Endothelial cell of umbilical vein (primary cell): ENCODE results near the gene DESI2. TPM values are rescaled to one million over a fixed set of nuclear protein-coding genes. Genes with fewer than 3 reads are reported as not detected.
A peak's percentile ranks its signal among the peaks of the same experiment; 100 is the strongest.

Experiments
- BruUV-seq: library from RNA; stranded (reverse); fragments of 400-500 nt; replicated peaks from 2 replicates; lab custom pipeline; 2021; lab: Mats Ljungman, UMichigan
- CTCF ChIA-PET: fragments of 300-600, 350-600 bp; sonication (Branson Sonifier 250); formaldehyde crosslinking; loops from one replicate; lab custom pipeline; 2021; ENCODE audit warnings: antibody characterized with exemption, inconsistent platforms; lab: Charles Lee
- POLR2A ChIA-PET: fragments of 300-600, 350-600 bp; sonication (Branson Sonifier 250); formaldehyde crosslinking; loops from one replicate; lab custom pipeline; 2021; ENCODE audit warnings: antibody characterized with exemption, inconsistent platforms; lab: Charles Lee
- DNase-seq: peaks from one replicate; pipeline ENCODE4 v3.0.0-alpha.2; 2011; ENCODE audit warnings: low read depth, low spot score
- FAIRE-seq: peaks from 2 replicates; lab custom pipeline; 2011; peaks lifted over from hg19 to GRCh38; lab: Jason Lieb, UNC
- H2AFZ ChIP-seq: 2 replicates; pipeline ENCODE4 v1.6.0; 2012; ENCODE audit warnings: low read depth, low read length, control low read depth, inconsistent platforms
- H3K27ac ChIP-seq: 2 replicates; pipeline ENCODE4 v1.5.1; 2011; ENCODE audit warnings: low read depth, mild to moderate bottlenecking, control low read depth, low read length, moderate library complexity; ENCODE audit not compliant: insufficient read depth
- H3K27me3 ChIP-seq, 2 experiments: 2 replicates each; pipeline versions ENCODE4 v1.6.0 to v1.6.1; 2011; ENCODE audit warnings: low read length in 2 of 2, mixed read lengths in 1 of 2; ENCODE audit not compliant: control insufficient read depth in 2 of 2, insufficient read depth in 2 of 2
- H3K36me3 ChIP-seq, 2 experiments: 2 replicates in 1 of 2; 3 replicates in 1 of 2; pipeline ENCODE4 v1.5.1; 2011; ENCODE audit warnings: low read length in 2 of 2, mild to moderate bottlenecking in 1 of 2, moderate library complexity in 1 of 2; ENCODE audit not compliant: control insufficient read depth in 2 of 2, insufficient read depth in 2 of 2; ENCODE audit errors: extremely low read depth in 1 of 2
- H3K4me1 ChIP-seq: 3 replicates; pipeline ENCODE4 v1.5.1; 2011; ENCODE audit warnings: mild to moderate bottlenecking, low read length; ENCODE audit not compliant: control insufficient read depth, insufficient read depth; ENCODE audit errors: extremely low read depth
- H3K4me2 ChIP-seq: 2 replicates; pipeline ENCODE4 v1.6.1; 2011; ENCODE audit warnings: low read length, control low read depth, mixed read lengths; ENCODE audit not compliant: insufficient read depth
- H3K4me3 ChIP-seq, 3 experiments: fragments of 200-600 bp in 1 of 3; sonication (generic), shearing (Covaris generic) in 1 of 3; replicated peaks in 1 of 3; 2 replicates each; pipeline ENCODE4 v1.5.1; 2011 to 2016; ENCODE audit warnings: control low read depth in 3 of 3, low read length in 3 of 3, mild to moderate bottlenecking in 2 of 3, inconsistent platforms in 1 of 3, low read depth in 1 of 3, moderate library complexity in 1 of 3; ENCODE audit not compliant: insufficient read depth in 1 of 3
- H3K79me2 ChIP-seq: 2 replicates; pipeline ENCODE4 v1.6.0; 2012; ENCODE audit warnings: low read length, inconsistent platforms; ENCODE audit not compliant: control insufficient read depth, insufficient read depth
- H3K9ac ChIP-seq: replicated peaks from 2 replicates; pipeline ENCODE3; 2011; ENCODE audit warnings: low read length, control low read depth; ENCODE audit not compliant: insufficient read depth; ENCODE audit errors: extremely low read depth
- H3K9me1 ChIP-seq: replicated peaks from 3 replicates; pipeline ENCODE4 v1.6.0; 2011; ENCODE audit warnings: mild to moderate bottlenecking, low read length; ENCODE audit not compliant: control insufficient read depth, insufficient read depth; ENCODE audit errors: extremely low read depth
- H3K9me3 ChIP-seq: replicated peaks from 2 replicates; pipeline ENCODE4 v1.5.1; 2012; ENCODE audit warnings: low read length, inconsistent platforms; ENCODE audit not compliant: control insufficient read depth, insufficient read depth
- H4K20me1 ChIP-seq: replicated peaks from 2 replicates; pipeline ENCODE3; 2011; ENCODE audit warnings: mild to moderate bottlenecking, low read length; ENCODE audit not compliant: control insufficient read depth, insufficient read depth; ENCODE audit errors: extremely low read depth
- EZH2 ChIP-seq: IDR thresholded peaks from 2 replicates; pipeline ENCODE4 v1.6.1; 2012; ENCODE audit warnings: borderline replicate concordance, low read depth, mild to moderate bottlenecking, moderate library complexity, low read length, inconsistent platforms; ENCODE audit not compliant: severe bottlenecking
- GATA2 ChIP-seq: IDR thresholded peaks from 2 replicates; pipeline ENCODE4 v1.7.0; 2011; ENCODE audit warnings: low read depth, mild to moderate bottlenecking, moderate library complexity, mixed read lengths, low read length; ENCODE audit not compliant: insufficient read length, insufficient read depth
- MYC ChIP-seq: IDR thresholded peaks from one replicate; pipeline ENCODE4 v1.6.1; 2011; ENCODE audit warnings: mild to moderate bottlenecking, low read depth, low read length
- POLR2AphosphoS5 ChIP-seq: IDR thresholded peaks from 2 replicates; pipeline ENCODE4 v1.6.1; 2012; ENCODE audit warnings: low read depth, mild to moderate bottlenecking, control low read depth, low read length, moderate library complexity; ENCODE audit not compliant: insufficient read depth
- dilution Hi-C: fragments of 300-500 bp; cut with MboI; formaldehyde crosslinking; loops from one replicate; pipeline ENCODE4 v1.15.0; 2019; ENCODE audit warnings: low sequenced_read_pairs; ENCODE audit not compliant: extremely low pct_ligation_motif_present
- intact Hi-C: fragments of 100-400 bp; cut with micrococcal nuclease; formaldehyde crosslinking; loops from one replicate; pipeline ENCODE4 v1.10.0; 2022
- polyA plus RNA-seq, 4 experiments: library from polyadenylated mRNA; depleted of rRNA in 3 of 4; stranded (reverse) in 3 of 4; unstranded in 1 of 4; fragments of >200 nt; gene quantifications; 2 replicates each; pipeline versions ENCODE4 v1.2.1 to v1.2.3, GENCODE V29; 2011 to 2012; ENCODE audit warnings: missing spikeins in 1 of 4
- total RNA-seq: library from RNA; stranded (reverse); gene quantifications from 2 replicates; pipeline ENCODE4 v1.2.3, GENCODE V29; 2021

DESI2 gene
- total and polyA plus RNA-seq, 2 donors (not counting 3 experiments of a cell fraction or from before 2014, with no cell fraction given), result 22.9 to 37.2 TPM

DNA sequence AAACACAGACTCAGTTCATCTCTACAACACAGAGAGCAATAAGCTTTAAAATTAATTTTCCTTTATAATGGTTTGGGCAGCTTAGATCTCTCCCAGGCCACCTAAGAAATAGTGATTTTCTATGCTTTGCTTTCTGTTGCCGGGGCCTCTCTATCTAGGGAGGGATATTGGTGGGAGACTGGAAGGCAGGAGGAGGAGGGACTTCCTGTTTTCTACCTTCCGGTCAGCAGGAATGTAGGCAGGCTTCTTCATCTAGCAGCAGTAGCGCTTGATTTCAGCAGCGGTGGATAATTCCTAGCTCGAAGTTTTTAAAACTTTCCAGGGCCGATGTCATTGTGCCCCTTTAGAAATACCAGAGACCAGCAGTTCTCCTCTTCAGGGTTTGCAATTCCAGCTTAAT is 5.1 kb upstream of the DESI2 start:
- CTCF ChIA-PET, result interaction anchor here (0.9 to 1.2 kb wide), 2 partner anchors 11 to 149 kb away, joined by 3 to 5 read pairs; no protein-coding TSS in a partner anchor
- POLR2A ChIA-PET, result no interaction called here
- H3K79me2 ChIP-seq, result no peaks in the 10 kb centered on the region
- dilution Hi-C loops (no loop called here), intact Hi-C loops (no loop called here)
- no TSS peak for BruUV-seq
- H3K27ac ChIP-seq, result no peak overlapping the region
- no peak for DNase-seq
- peak overlapping the region; percentile 23 for H2AFZ ChIP-seq
- no peak overlapping the region for H3K4me3 ChIP-seq
- peaks cover 2 to 5% of the 10 kb centered on the region in 2 experiments for H3K27me3 ChIP-seq
- no peaks in the 10 kb centered on the region for H3K9me3 ChIP-seq
- H3K9ac ChIP-seq, result no peak overlapping the region
- FAIRE-seq, result no peak
- H3K9me1 ChIP-seq, result no peaks in the 10 kb centered on the region
- TF ChIP-seq GATA2, result no peak
- no peak for TF ChIP-seq EZH2
- no peak for TF ChIP-seq POLR2AphosphoS5
- TF ChIP-seq MYC, result no peak
- H3K4me2 ChIP-seq, result no peak overlapping the region
- H4K20me1 ChIP-seq, result no peaks in the 10 kb centered on the region
- no peaks in the 10 kb centered on the region for H3K36me3 ChIP-seq
- peaks cover 4% of the 10 kb centered on the region for H3K4me1 ChIP-seq

DNA sequence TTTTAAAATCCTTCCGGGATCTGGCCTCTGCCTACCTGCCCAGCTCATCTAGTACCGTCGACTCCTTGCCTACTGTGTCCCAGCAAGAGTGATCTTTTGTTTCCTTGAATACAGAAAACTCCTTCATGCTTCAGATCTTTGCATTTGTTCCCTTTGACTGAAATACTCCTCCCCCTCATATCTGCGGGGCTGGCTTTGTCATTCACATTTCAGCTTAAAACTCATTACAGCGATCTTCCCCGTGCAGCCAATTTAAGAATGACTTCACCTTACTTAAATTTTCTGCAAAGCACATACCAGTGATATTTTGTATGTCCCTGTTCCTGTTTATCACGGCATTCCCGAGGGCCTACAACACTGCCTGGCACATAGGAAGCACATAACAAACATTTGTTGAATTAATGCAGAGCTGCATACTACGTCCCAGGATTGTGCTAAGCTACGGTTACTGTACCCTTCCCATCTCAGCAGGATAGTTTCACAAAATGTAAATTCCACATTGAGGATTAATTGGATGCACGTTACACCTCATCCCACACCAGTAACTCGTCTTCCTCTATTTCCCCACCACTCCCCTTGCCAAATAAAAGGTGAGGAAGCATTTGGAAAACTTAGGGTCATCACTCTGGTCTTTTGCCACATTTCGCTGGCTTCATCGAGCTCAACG is 837 bp upstream of the DESI2 start:
- intact Hi-C loops, result loop anchor here (1.0 to 5.0 kb wide), 9 partner anchors 49 to 440 kb away; partner anchors contain the start of gene COX20
- FAIRE-seq (no peak), DNase-seq (no peak)
- Histone ChIP-seq H3K4me1 (peaks cover 16% of the 10 kb centered on the region), H3K36me3 (peaks cover 0 to 3% of the 10 kb centered on the region in 2 experiments), H3K9me3 (no peaks in the 10 kb centered on the region), H3K9ac (peak overlapping the region; percentile 74), H3K27ac (peak overlapping the region; percentile 27), H3K4me2 (peak overlapping the region; percentile 97), H3K27me3 (peaks cover 2 to 3% of the 10 kb centered on the region in 2 experiments), H3K79me2 (peaks cover 36% of the 10 kb centered on the region), H3K4me3 (peak overlapping the region; percentile 47 to 89 (median 73)), H4K20me1 (no peaks in the 10 kb centered on the region), H3K9me1 (no peaks in the 10 kb centered on the region), H2AFZ (peak overlapping the region; percentile 100)
- dilution Hi-C loops, result no loop called here
- POLR2A ChIA-PET, result interaction anchor here (0.5 to 1.1 kb wide), 3 partner anchors 52 to 671 kb away, joined by 3 to 16 read pairs (median 9); no protein-coding TSS in a partner anchor
- CTCF ChIA-PET, result interaction anchor here (0.7 to 2.2 kb wide), 4 partner anchors 12 to 145 kb away, joined by 3 to 17 read pairs (median 4); no protein-coding TSS in a partner anchor
- BruUV-seq, result TSS peak; percentile 86
- TF ChIP-seq POLR2AphosphoS5, result no peak
